CD8-positive, alpha-beta memory T cell (primary cell): ENCODE measurements around the gene WFIKKN1. TPM values are rescaled to one million over a fixed set of nuclear protein-coding genes. Genes with fewer than 3 reads are reported as not detected.

ENCODE experiments used
- CTCF ChIA-PET: fragments of 350-600 bp; sonication (Branson Sonifier 250); formaldehyde crosslinking; loops from one replicate; lab custom pipeline; 2021; ENCODE audit warnings: antibody characterized with exemption; lab: Charles Lee
- POLR2A ChIA-PET: fragments of 350-600 bp; sonication (Branson Sonifier 250); formaldehyde crosslinking; loops from one replicate; lab custom pipeline; 2021; ENCODE audit warnings: antibody characterized with exemption; lab: Charles Lee
- DNase-seq, 5 donors: peaks; one replicate each; pipeline versions ENCODE4 v3.0.0 to v3.0.0-alpha.2; 2020 to 2022; ENCODE audit warnings: mixed read lengths in 1 of 5
- H3K27ac ChIP-seq: one replicate; pipeline ENCODE4 v1.7.0; 2013; ENCODE audit warnings: low read depth, mild to moderate bottlenecking, low read length, moderate library complexity
- H3K27me3 ChIP-seq: 2 replicates; pipeline ENCODE4 v1.7.0; 2013; ENCODE audit warnings: low read length, mild to moderate bottlenecking; ENCODE audit not compliant: insufficient read depth, poor library complexity, severe bottlenecking
- H3K36me3 ChIP-seq: 2 replicates; pipeline ENCODE4 v1.7.0; 2013; ENCODE audit warnings: mild to moderate bottlenecking, low read length, moderate library complexity; ENCODE audit not compliant: insufficient read depth
- H3K4me1 ChIP-seq: 2 replicates; pipeline ENCODE4 v1.7.0; 2013; ENCODE audit warnings: mild to moderate bottlenecking, low read length, moderate library complexity; ENCODE audit not compliant: insufficient read depth
- H3K4me3 ChIP-seq: 2 replicates; pipeline ENCODE4 v1.7.0; 2013; ENCODE audit warnings: mild to moderate bottlenecking, low read length
- H3K9me3 ChIP-seq: 2 replicates; pipeline ENCODE4 v1.7.0; 2013; ENCODE audit warnings: mild to moderate bottlenecking, low read length
- H3K27ac Mint-ChIP-seq, 8 donors: one replicate each; pipeline ENCODE4 v1.8.0; 2020 to 2021; ENCODE audit warnings: mixed read lengths in 8 of 8, mild to moderate bottlenecking in 6 of 8, inconsistent platforms in 3 of 8, moderate library complexity in 3 of 8
- H3K27me3 Mint-ChIP-seq, 2 donors: one replicate each; pipeline ENCODE4 v1.8.0; 2020 to 2021; ENCODE audit warnings: mixed read lengths in 2 of 2, mild to moderate bottlenecking in 1 of 2, moderate library complexity in 1 of 2
- H3K36me3 Mint-ChIP-seq, 3 donors: one replicate each; pipeline ENCODE4 v1.8.0; 2020 to 2021; ENCODE audit warnings: mixed read lengths in 3 of 3, inconsistent platforms in 1 of 3, mild to moderate bottlenecking in 1 of 3
- H3K4me1 Mint-ChIP-seq, 3 donors: one replicate each; pipeline ENCODE4 v1.8.0; 2020 to 2021; ENCODE audit warnings: mixed read lengths in 3 of 3, inconsistent platforms in 1 of 3, mild to moderate bottlenecking in 1 of 3
- H3K4me3 Mint-ChIP-seq, 7 donors: one replicate each; pipeline ENCODE4 v1.8.0; 2020 to 2021; ENCODE audit warnings: mixed read lengths in 7 of 7, mild to moderate bottlenecking in 6 of 7, moderate library complexity in 4 of 7, inconsistent platforms in 2 of 7
- H3K9me3 Mint-ChIP-seq, 5 donors: one replicate each; pipeline ENCODE4 v1.8.0; 2020 to 2022; ENCODE audit warnings: mixed read lengths in 5 of 5, mild to moderate bottlenecking in 3 of 5, moderate library complexity in 2 of 5, inconsistent platforms in 1 of 5
- polyA plus RNA-seq: library from polyadenylated mRNA; unstranded; fragments of 300-500 nt; fragmentation: Illumina TruSeq; gene quantifications from one replicate; pipeline ENCODE4 v1.2.3, GENCODE V29; 2021
- total RNA-seq, 2 experiments: library from RNA; stranded (reverse); gene quantifications; one replicate each; pipeline ENCODE4 v1.2.3, GENCODE V29; 2021

The WFIKKN1 gene
- total and polyA plus RNA-seq, 3 experiments from 2014 or later = 0.09 to 0.22 (median 0.11) TPM

GRCh38 chr16:674968-675883 lies 44.4 kb downstream of the WFIKKN1 start, which contains the start of gene RHBDL1:
TSS of gene RHBDL1 (plus strand) at chr16:675671. CDS start at chr16:675791, 120 bp downstream.
- Histone ChIP-seq H3K27ac (no peak within 1 kb of the TSS), H3K36me3 (peaks cover 4% of the 10 kb centered on the region), H3K4me3 (no peak within 1 kb of the TSS), H3K27me3 (no peaks in the 10 kb centered on the region), H3K4me1 (peaks cover 10% of the 10 kb centered on the region), H3K9me3 (no peaks in the 10 kb centered on the region)
- no peak for DNase-seq
- ChIA-PET CTCF (interaction anchor here (1.2 to 1.3 kb wide), 2 partner anchors 13 to 66 kb away, joined by 3 read pairs; partner anchors contain the start of gene CIAO3), POLR2A (interaction anchor here (1.2 kb wide), 1 partner anchor 29 kb away, joined by 3 read pairs; no protein-coding TSS in a partner anchor)
- H3K9me3 Mint-ChIP-seq = no peaks in the 10 kb centered on the region
- peaks cover 0 to 30% (median 0%) of the 10 kb centered on the region in 3 donors for H3K36me3 Mint-ChIP-seq
- H3K27me3 Mint-ChIP-seq = peaks cover 0 to 6% of the 10 kb centered on the region in 2 donors
- peaks cover 5 to 20% (median 6%) of the 10 kb centered on the region in 3 donors for H3K4me1 Mint-ChIP-seq
- no peak within 1 kb of the TSS for H3K27ac Mint-ChIP-seq
- peak within 1 kb of the TSS in 5 of 7 donors; percentile 15 to 40 (median 27) for H3K4me3 Mint-ChIP-seq

GRCh38 chr16:675884-676564 lies 45.2 kb downstream of the WFIKKN1 start:
- POLR2A ChIA-PET = interaction anchor here (1.1 to 1.2 kb wide), 2 partner anchors 28 to 32 kb away, joined by 3 read pairs; no protein-coding TSS in a partner anchor
- Histone ChIP-seq H3K4me3 (no peak overlapping the region), H3K4me1 (peaks cover 13% of the 10 kb centered on the region), H3K36me3 (peaks cover 4% of the 10 kb centered on the region), H3K9me3 (no peaks in the 10 kb centered on the region), H3K27me3 (no peaks in the 10 kb centered on the region), H3K27ac (no peak overlapping the region)
- Mint-ChIP-seq H3K9me3 (no peaks in the 10 kb centered on the region), H3K27me3 (peaks cover 0 to 6% of the 10 kb centered on the region in 2 donors), H3K36me3 (peaks cover 0 to 25% (median 0%) of the 10 kb centered on the region in 3 donors), H3K4me1 (peaks cover 5 to 22% (median 8%) of the 10 kb centered on the region in 3 donors), H3K4me3 (no peak overlapping the region), H3K27ac (no peak overlapping the region)
- no peak for DNase-seq
- CTCF ChIA-PET = interaction anchor here (1.2 to 1.3 kb wide), 2 partner anchors 14 to 65 kb away, joined by 3 read pairs; partner anchors contain the start of gene CIAO3

GRCh38 chr16:676565-676902 lies 45.7 kb downstream of the WFIKKN1 start:
- H3K4me1 Mint-ChIP-seq = peaks cover 8 to 27% (median 11%) of the 10 kb centered on the region in 3 donors
- ChIA-PET CTCF (interaction anchor here (1.2 to 1.3 kb wide), 2 partner anchors 15 to 64 kb away, joined by 3 read pairs; partner anchors contain the start of gene CIAO3), POLR2A (interaction anchor here (1.1 kb wide), 1 partner anchor 33 kb away, joined by 3 read pairs; no protein-coding TSS in a partner anchor)
- no peak overlapping the region for H3K4me3 ChIP-seq
- H3K36me3 ChIP-seq = peaks cover 5% of the 10 kb centered on the region
- no peaks in the 10 kb centered on the region for H3K9me3 Mint-ChIP-seq
- H3K27me3 Mint-ChIP-seq = peaks cover 0 to 6% of the 10 kb centered on the region in 2 donors
- H3K9me3 ChIP-seq = no peaks in the 10 kb centered on the region
- H3K36me3 Mint-ChIP-seq = peaks cover 0 to 28% (median 0%) of the 10 kb centered on the region in 3 donors
- peak overlapping the region in 1 of 7 donors; percentile 76 for H3K4me3 Mint-ChIP-seq
- no peak overlapping the region for H3K27ac ChIP-seq
- no peak overlapping the region for H3K27ac Mint-ChIP-seq
- no peaks in the 10 kb centered on the region for H3K27me3 ChIP-seq
- peaks cover 18% of the 10 kb centered on the region for H3K4me1 ChIP-seq
- DNase-seq = no peak

- Histone ChIP-seq H3K27me3 (no peaks in the 10 kb centered on the region), H3K27ac (no peak overlapping the region), H3K4me3 (no peak overlapping the region), H3K36me3 (peaks cover 9% of the 10 kb centered on the region), H3K4me1 (peaks cover 22% of the 10 kb centered on the region), H3K9me3 (no peaks in the 10 kb centered on the region)
- H3K4me1 Mint-ChIP-seq = peaks cover 12 to 31% (median 15%) of the 10 kb centered on the region in 3 donors
- no peak overlapping the region for H3K27ac Mint-ChIP-seq
- DNase-seq = peak in 2 of 5 donors; percentile 38 to 70
- ChIA-PET CTCF (interaction anchor here (1.3 kb wide), 1 partner anchor 15 kb away, joined by 3 read pairs; no protein-coding TSS in a partner anchor), POLR2A (interaction anchor here (1.1 kb wide), 1 partner anchor 33 kb away, joined by 3 read pairs; no protein-coding TSS in a partner anchor)
- H3K4me3 Mint-ChIP-seq = peak overlapping the region in 3 of 7 donors; percentile 8 to 76 (median 39)
- H3K9me3 Mint-ChIP-seq = no peaks in the 10 kb centered on the region
- H3K27me3 Mint-ChIP-seq = peaks cover 0 to 6% of the 10 kb centered on the region in 2 donors
- peaks cover 0 to 29% (median 0%) of the 10 kb centered on the region in 3 donors for H3K36me3 Mint-ChIP-seq
These were observed 46.1 kb downstream of the WFIKKN1 start for GRCh38 chr16:676913-677312.

GRCh38 chr16:677316-678190 lies 46.8 kb downstream of the WFIKKN1 start:
- Mint-ChIP-seq H3K4me3 (no peak overlapping the region), H3K4me1 (peaks cover 13 to 37% (median 17%) of the 10 kb centered on the region in 3 donors), H3K9me3 (no peaks in the 10 kb centered on the region), H3K27me3 (peaks cover 0 to 6% of the 10 kb centered on the region in 2 donors), H3K27ac (no peak overlapping the region), H3K36me3 (peaks cover 0 to 31% (median 2%) of the 10 kb centered on the region in 3 donors)
- no peaks in the 10 kb centered on the region for H3K27me3 ChIP-seq
- POLR2A ChIA-PET = interaction anchor here (1.2 kb wide), 1 partner anchor 9 kb away, joined by 4 read pairs; no protein-coding TSS in a partner anchor
- DNase-seq = no peak
- H3K9me3 ChIP-seq = no peaks in the 10 kb centered on the region
- CTCF ChIA-PET = no interaction called here
- no peak overlapping the region for H3K4me3 ChIP-seq
- H3K36me3 ChIP-seq = peaks cover 8% of the 10 kb centered on the region
- H3K4me1 ChIP-seq = peaks cover 24% of the 10 kb centered on the region
- H3K27ac ChIP-seq = no peak overlapping the region

GRCh38 chr16:678209-678857 lies 47.5 kb downstream of the WFIKKN1 start:
- Mint-ChIP-seq H3K4me1 (peaks cover 13 to 45% (median 20%) of the 10 kb centered on the region in 3 donors), H3K27me3 (peaks cover 0 to 6% of the 10 kb centered on the region in 2 donors), H3K9me3 (no peaks in the 10 kb centered on the region), H3K36me3 (peaks cover 0 to 28% (median 3%) of the 10 kb centered on the region in 3 donors), H3K4me3 (peak overlapping the region in 2 of 7 donors; percentile 35 to 92), H3K27ac (peak overlapping the region in 1 of 8 donors; percentile 79)
- Histone ChIP-seq H3K9me3 (no peaks in the 10 kb centered on the region), H3K36me3 (peaks cover 8% of the 10 kb centered on the region), H3K27ac (no peak overlapping the region), H3K4me3 (no peak overlapping the region), H3K27me3 (no peaks in the 10 kb centered on the region), H3K4me1 (peaks cover 28% of the 10 kb centered on the region)
- POLR2A ChIA-PET = interaction anchor here (1.1 to 1.2 kb wide), 2 partner anchors 9 to 17 kb away, joined by 4 to 5 read pairs; no protein-coding TSS in a partner anchor
- no peak for DNase-seq
- CTCF ChIA-PET = interaction anchor here (1.3 kb wide), 1 partner anchor 11 kb away, joined by 7 read pairs; the partner anchor contains the start of gene RHOT2
